H1 (cell line): ENCODE measurements around the gene UTRN. TPM values are rescaled to one million over a fixed set of nuclear protein-coding genes. Genes with fewer than 3 reads are reported as not detected.

Experiments
- ASH2L ChIP-seq: fragments of 200-600, 300-600 bp; sonication (generic); IDR thresholded peaks from one replicate; pipeline ENCODE4 v1.7.1; 2017; ENCODE audit warnings: low read length
- BACH1 ChIP-seq: IDR thresholded peaks from 2 replicates; pipeline ENCODE4 v1.6.1; 2012; ENCODE audit warnings: low read length, improper control_type of control experiment
- CHD2 ChIP-seq: IDR thresholded peaks from 2 replicates; pipeline ENCODE4 v1.6.1; 2012; ENCODE audit warnings: low read length, improper control_type of control experiment
- RNF2 ChIP-seq: fragments of 200-900, 300-1000 bp; sonication (generic); IDR thresholded peaks from 2 replicates; pipeline ENCODE4 v1.7.1; 2016; ENCODE audit warnings: borderline replicate concordance, low read depth, mild to moderate bottlenecking, antibody characterized with exemption, low read length; ENCODE audit not compliant: poor library complexity, severe bottlenecking; ENCODE audit errors: missing control alignments
- ZNF274 ChIP-seq: IDR thresholded peaks from 2 replicates; pipeline ENCODE4 v1.7.0; 2012; ENCODE audit warnings: low read length, borderline replicate concordance; ENCODE audit errors: extremely low read depth
- polyA plus RNA-seq, 7 experiments: library from polyadenylated mRNA; depleted of rRNA in 3 of 7; stranded (reverse) in 5 of 7; unstranded in 2 of 7; fragments of >200 nt in 5 of 7; fragments of 200-250 nt in 2 of 7; gene quantifications; 1 replicate in 5 of 7; 2 replicates in 1 of 7; 4 replicates in 1 of 7; pipeline versions ENCODE4 v1.2.1 to v1.2.3, GENCODE V29; 2011 to 2013; ENCODE audit warnings: missing spikeins in 2 of 7, mixed read lengths in 2 of 7
- total RNA-seq: library from RNA; stranded (reverse); fragmentation: NEBNext Ultra II Directional; extraction: Animal tissue kit (Norgen Biotek cat#: 25700); gene quantifications from 2 replicates; pipeline ENCODE4 v1.2.1, GENCODE V29; 2021

Gene UTRN
- total and polyA plus RNA-seq, 2 of the 8 experiments (the other 6 are each of a cell fraction or from before 2014, with no cell fraction given), result 25.0 to 112 TPM

DNA sequence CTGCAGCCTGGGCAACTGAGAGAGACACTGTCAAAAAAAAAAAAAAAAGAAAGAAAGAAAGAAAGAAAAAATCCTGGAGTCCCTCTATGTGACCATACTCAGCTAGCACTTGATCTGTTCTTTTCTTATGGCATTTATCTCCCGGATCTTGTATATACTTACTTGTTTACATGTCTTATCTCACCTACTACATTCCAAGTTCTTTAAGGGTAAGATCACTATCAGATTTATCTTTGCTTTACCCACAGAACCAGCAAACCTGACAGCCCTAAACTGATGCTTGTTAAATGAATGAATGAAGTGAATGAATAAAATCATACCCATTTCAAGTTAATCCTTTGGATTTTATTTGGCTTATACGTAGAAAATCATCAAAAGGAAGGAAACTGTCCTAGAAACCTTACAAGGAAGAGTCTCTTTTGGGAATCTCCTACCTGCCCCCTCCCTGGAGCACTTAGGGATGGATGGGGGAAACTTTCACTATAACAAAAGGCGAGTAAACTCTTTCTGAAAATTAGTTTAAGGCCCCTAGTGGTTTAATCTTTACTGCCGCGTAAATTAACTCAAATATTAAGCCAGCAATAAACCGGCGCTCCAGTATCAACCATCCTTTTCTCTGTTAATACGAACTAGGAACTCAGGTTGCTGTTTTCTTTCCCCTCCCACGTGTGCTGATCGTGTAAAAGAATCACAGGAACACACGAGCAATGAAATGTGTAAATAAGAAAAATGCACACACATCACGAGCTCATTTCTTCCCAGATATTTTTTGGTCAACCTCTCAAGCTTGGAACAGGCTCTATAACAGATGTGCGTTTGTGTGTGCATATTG, 1.3 kb upstream of the UTRN start (continued):
- no peak for TF ChIP-seq RNF2
- no peak for TF ChIP-seq ASH2L
- no peak for TF ChIP-seq CHD2
- no peak for TF ChIP-seq BACH1
- TF ChIP-seq ZNF274, result no peak
- TF ChIP-seq, all 59 proteins: peak for 0
